Stromal cell of bone marrow (primary cell): ENCODE measurements around the gene MACROH2A1.

Experiments used
- DNase-seq: peaks from one replicate; pipeline ENCODE4 v3.0.0-alpha.2; 2012; ENCODE audit warnings: low read depth

The MACROH2A1 gene

GRCh38 chr5:135396459-135397055, 2.5 kb downstream of the MACROH2A1 start:
- DNase-seq: no peak

- DNase-seq: no peak
Observed at GRCh38 chr5:135395866-135396265, 3.2 kb downstream of the MACROH2A1 start.

- no peak for DNase-seq
Observed at GRCh38 chr5:135395451-135395850, 3.6 kb downstream of the MACROH2A1 start.

- DNase-seq: no peak
Observed at GRCh38 chr5:135394095-135394494, 4.9 kb downstream of the MACROH2A1 start.

- no peak for DNase-seq
Observed at GRCh38 chr5:135393691-135394090, 5.3 kb downstream of the MACROH2A1 start.

GRCh38 chr5:135393229-135393628, 5.8 kb downstream of the MACROH2A1 start:
- no peak for DNase-seq

GRCh38 chr5:135392256-135392655, 6.8 kb downstream of the MACROH2A1 start:
- peak; percentile 86 for DNase-seq

- DNase-seq: no peak
Observed at GRCh38 chr5:135391869-135392255, 7.2 kb downstream of the MACROH2A1 start.

GRCh38 chr5:135391116-135391868, 7.7 kb downstream of the MACROH2A1 start:
- DNase-seq: peak; percentile 87

GRCh38 chr5:135388860-135389435, 10.1 kb downstream of the MACROH2A1 start:
- no peak for DNase-seq

GRCh38 chr5:135387629-135387960, 11.4 kb downstream of the MACROH2A1 start:
- DNase-seq: no peak

- peak; percentile 73 for DNase-seq
Observed at GRCh38 chr5:135386886-135387628, 12.0 kb downstream of the MACROH2A1 start.

GRCh38 chr5:135386096-135386495, 12.9 kb downstream of the MACROH2A1 start:
- peak; percentile 60 for DNase-seq

- DNase-seq: no peak
Observed at GRCh38 chr5:135385576-135385975, 13.5 kb downstream of the MACROH2A1 start.

- no peak for DNase-seq
Observed at GRCh38 chr5:135384898-135385297, 14.1 kb downstream of the MACROH2A1 start.

GRCh38 chr5:135383803-135384495, 15.1 kb downstream of the MACROH2A1 start:
- DNase-seq: no peak

GRCh38 chr5:135382981-135383380, 16.1 kb downstream of the MACROH2A1 start:
- no peak for DNase-seq

- DNase-seq: no peak
Observed at GRCh38 chr5:135382106-135382790, 16.8 kb downstream of the MACROH2A1 start.

GRCh38 chr5:135379046-135379654, 19.9 kb downstream of the MACROH2A1 start:
- peak; percentile 50 for DNase-seq

GRCh38 chr5:135377751-135378680, 21.0 kb downstream of the MACROH2A1 start:
- no peak for DNase-seq
